Omental fat pad (tissue), 4 donors: Measurements from ENCODE around the gene UPK1B. TPM values are rescaled to one million over a fixed set of nuclear protein-coding genes. Genes with fewer than 3 reads are reported as not detected.

ENCODE experiments used
- ATAC-seq: fragments of 150-250 bp; one replicate; pipeline ENCODE4 v1.9.1; 2016; ENCODE audit warnings: mild to moderate bottlenecking, moderate library complexity; ENCODE audit not compliant: low FRiP score
- DNase-seq: peaks from one replicate; pipeline ENCODE4 v3.0.0-alpha.2; 2019; ENCODE audit warnings: low spot score
- CTCF ChIP-seq, 3 donors: fragments of 450-650 bp; IDR thresholded peaks; one replicate each; pipeline ENCODE4 v1.5.1; 2016 to 2017; ENCODE audit warnings: antibody characterized with exemption in 3 of 3, mild to moderate bottlenecking in 3 of 3, moderate library complexity in 2 of 3
- total RNA-seq, 4 donors: library from RNA; depleted of rRNA; stranded (reverse); fragments of >200 nt; gene quantifications; one replicate each; pipeline ENCODE4 v1.1.0, GENCODE V29; 2016

Gene UPK1B
- total RNA-seq, 4 donors from 2014 or later: 1.1 to 49.3 (median 12.4) TPM

GRCh38 chr3:119245778-119246177, 72.4 kb downstream of the UPK1B start:
- no peak for TF ChIP-seq CTCF (IDR thresholded peaks at IDR 0.05)
- ATAC-seq (no peak), DNase-seq (no peak)

Other genes starting within 250 kb of the UPK1B start
- gene IGSF11, start 138.8 kb upstream of the UPK1B start, total RNA-seq: 1 to 10 TPM in 1 of 4 donors, under 1 TPM in 1, not detected in 2; 0.60 to 1.0 TPM
- not detected for gene TEX55, start 27.4 kb upstream of the UPK1B start, total RNA-seq
- 10 to 100 TPM; 18.8 to 33.4 (median 25.9) TPM for gene B4GALT4, start 67.3 kb downstream of the UPK1B start, total RNA-seq
- gene ARHGAP31, start 120.8 kb downstream of the UPK1B start, total RNA-seq: 10 to 100 TPM; 14.4 to 61.2 (median 36.6) TPM